IPS-NIHi7 (cell line): Measurements from ENCODE around the gene HDAC4.
"Not testable (repeated sequence)": the region's sequence is repeated elsewhere in the genome, so short reads cannot be mapped to it uniquely, and the experiment has no call there.

Experiments
- DNase-seq: peaks from one replicate; pipeline ENCODE4 v3.0.0; 2012; ENCODE audit warnings: mixed read lengths; ENCODE audit errors: extremely low spot score

The HDAC4 gene

GRCh38 chr2:239086325-239087020, 314.3 kb downstream of the HDAC4 start:
- DNase-seq = no peak

- DNase-seq = no peak
Observed at GRCh38 chr2:239085201-239085992, 315.4 kb downstream of the HDAC4 start.

DNA sequence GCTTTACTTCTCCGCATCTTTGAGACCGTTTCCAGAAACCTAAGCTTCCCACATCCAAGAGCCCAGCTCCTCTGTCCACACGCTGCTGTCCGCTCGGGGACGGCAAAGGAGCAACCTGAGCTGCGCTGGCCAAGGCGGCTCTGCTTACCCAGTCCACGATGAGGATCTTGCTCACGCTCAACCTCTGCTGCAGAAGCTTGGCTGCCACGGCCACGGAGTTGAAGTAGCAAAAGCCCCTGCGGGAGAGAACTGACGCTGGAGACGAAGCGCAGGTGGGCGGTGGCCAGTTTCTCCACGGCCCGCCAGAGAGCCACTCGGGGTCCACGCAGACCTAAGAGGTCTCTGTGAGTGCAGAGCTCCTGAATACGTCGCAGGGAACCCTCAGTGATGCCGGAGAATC, 316.8 kb downstream of the HDAC4 start:
- no peak for DNase-seq

DNA sequence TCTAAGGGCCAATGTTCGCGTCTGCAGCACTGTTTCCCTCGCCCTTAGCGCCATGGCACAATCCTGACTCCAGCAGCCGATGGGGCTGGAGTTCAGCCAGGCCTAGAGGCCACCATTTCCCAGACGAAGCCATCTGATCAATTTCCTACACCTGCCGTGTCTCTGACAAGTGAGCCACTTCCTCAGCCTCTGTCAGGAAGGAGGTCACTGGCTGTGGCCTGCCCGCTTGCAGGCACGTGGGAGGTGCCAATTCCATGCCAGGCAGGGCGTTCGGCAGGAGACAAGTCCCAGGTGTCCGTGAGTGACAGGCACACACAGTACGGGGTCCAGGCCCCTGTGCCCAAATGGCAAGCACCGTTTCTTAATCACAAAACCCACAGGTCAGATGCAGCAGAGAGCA, 318.4 kb downstream of the HDAC4 start:
- DNase-seq = no peak

GRCh38 chr2:239081622-239082021, 319.2 kb downstream of the HDAC4 start:
- no peak for DNase-seq

GRCh38 chr2:239081046-239081445, 319.8 kb downstream of the HDAC4 start:
- DNase-seq = no peak

GRCh38 chr2:239079671-239080294, 321.0 kb downstream of the HDAC4 start:
- no peak for DNase-seq

DNA sequence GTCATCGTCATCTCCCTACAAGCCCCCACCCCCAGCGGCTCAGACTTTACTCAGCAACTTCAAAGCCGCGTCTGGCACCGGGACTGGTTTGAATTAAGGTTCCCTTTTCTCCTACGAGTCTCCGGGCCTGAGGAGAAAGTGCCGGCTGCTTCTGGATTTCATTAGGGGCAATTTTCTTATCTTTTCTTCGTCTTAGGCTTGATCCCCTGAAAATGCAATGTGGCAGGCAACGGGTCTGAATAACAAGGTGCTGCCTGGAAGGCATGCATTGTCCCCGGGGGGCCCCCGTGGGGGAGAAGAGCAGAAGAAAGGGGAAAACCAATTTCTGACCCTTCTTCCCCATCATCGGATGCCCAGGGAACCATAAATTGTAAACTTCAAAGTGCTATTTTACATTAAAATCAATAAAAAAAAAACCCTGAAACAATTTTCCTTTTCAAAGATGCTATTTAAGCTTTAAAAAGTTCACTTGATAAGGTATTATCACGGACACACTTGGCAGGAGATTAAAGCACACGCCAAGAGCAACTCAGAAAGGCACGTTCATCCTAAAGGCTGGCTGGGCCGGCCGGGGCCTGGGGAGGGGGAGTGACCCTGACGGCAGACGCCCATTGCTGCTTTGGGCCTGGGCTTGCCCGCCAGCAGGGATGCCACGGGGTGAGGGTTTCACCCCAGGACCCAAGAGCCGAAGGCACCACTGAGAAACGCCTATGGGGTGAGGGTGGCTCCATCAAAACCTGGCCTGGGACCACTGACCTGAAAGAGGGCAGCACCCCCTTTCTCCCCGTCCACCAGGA, 322.5 kb downstream of the HDAC4 start:
- no peak for DNase-seq

DNA sequence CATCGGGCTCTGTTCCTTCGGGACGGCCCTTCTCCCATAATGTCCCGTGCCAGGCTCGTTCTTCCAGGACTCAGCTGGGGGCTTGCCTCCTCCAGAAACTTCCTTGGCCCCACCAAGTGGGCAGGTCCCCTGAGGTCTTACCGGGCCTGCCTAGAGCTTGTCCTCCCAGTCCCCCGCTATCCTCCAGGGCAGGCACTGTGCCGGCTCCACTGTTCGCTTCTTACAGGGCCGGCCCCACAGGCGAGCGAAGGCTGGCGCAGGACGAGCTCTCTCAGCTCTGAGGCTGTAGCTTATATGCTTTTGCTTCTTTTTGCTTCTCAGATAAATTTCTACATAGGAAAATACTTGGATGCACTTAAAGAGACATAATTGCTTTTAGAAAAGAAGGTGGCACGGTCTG, 323.6 kb downstream of the HDAC4 start:
- no peak for DNase-seq

GRCh38 chr2:239075918-239076758, 324.7 kb downstream of the HDAC4 start:
- DNase-seq = no peak

GRCh38 chr2:239073745-239074530, 326.9 kb downstream of the HDAC4 start:
- no peak for DNase-seq

GRCh38 chr2:239073270-239073669, 327.6 kb downstream of the HDAC4 start:
- DNase-seq = no peak

GRCh38 chr2:239072786-239073185, 328.0 kb downstream of the HDAC4 start:
- no peak for DNase-seq

DNA sequence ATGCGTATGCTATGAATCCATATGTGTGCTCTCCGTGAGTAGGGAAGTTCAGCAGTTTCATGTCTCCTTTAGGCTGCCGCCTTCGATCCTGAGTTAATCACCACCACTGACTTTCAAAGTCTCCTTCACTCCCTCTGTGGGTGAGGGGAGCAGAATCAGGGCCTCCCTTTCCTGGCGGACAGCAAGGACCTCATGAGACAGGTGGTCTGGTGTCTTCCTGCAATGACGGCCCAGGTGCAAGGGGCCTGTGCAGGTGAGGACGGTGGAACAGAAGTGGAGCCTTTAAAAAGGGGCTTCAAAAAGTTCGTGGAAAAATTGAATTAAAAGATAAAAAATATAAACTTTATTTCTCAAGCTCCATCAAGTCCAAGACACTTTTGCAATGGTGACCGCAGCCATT, 330.4 kb downstream of the HDAC4 start:
- DNase-seq = no peak

DNA sequence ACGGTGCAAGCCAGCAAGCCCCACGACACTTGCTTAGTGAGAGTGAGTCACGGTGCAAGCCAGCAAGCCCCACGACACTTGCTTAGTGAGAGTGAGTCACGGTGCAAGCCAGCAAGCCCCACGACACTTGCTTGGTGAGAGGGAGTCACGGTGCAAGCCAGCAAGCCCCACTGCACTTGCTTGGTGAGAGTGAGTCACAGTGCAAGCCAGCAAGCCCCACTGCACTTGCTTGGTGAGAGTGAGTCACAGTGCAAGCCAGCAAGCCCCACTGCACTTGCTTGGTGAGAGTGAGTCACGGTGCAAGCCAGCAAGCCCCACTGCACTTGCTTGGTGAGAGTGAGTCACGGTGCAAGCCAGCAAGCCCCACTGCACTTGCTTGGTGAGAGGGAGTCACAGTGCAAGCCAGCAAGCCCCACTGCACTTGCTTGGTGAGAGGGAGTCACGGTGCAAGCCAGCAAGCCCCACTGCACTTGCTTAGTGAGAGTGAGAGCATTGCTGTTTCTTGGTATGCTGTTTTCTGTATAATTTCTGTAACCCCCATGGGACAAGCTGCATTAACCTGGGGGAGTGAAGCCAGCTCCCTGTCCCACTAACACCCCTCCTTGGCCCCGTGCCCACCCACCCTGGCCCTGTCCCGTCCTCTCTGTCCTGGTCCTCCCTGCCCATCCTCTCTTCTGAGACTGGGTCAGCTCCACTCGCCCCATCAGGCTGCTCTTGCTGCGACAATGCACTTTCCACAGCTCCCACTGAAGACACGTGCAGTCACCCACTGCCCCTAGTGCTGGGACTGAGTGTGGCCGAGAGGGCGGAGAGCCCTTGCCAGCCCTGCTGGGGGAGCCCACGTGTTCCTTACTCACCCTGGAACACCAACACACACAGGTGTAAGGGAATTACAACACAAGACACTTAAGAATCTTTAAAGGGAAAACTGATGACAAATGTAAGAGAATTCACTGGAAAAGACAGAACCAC, 331.2 kb downstream of the HDAC4 start:
- not testable (repeated sequence) for DNase-seq

GRCh38 chr2:239068411-239068810, 332.4 kb downstream of the HDAC4 start:
- DNase-seq = no peak

GRCh38 chr2:239067196-239067865, 333.5 kb downstream of the HDAC4 start:
- DNase-seq = no peak

- DNase-seq = no peak
Observed at GRCh38 chr2:239066597-239066996, 334.2 kb downstream of the HDAC4 start.

GRCh38 chr2:239065962-239066361, 334.9 kb downstream of the HDAC4 start:
- DNase-seq = no peak
